Measurements from ENCODE around the gene NAA25. TPM values are rescaled to one million over a fixed set of nuclear protein-coding genes. Genes with fewer than 3 reads are reported as not detected.

The NAA25 gene
- total and polyA plus RNA-seq, 4 donors = 6.2 to 38.5 (median 19.4) TPM

DNA sequence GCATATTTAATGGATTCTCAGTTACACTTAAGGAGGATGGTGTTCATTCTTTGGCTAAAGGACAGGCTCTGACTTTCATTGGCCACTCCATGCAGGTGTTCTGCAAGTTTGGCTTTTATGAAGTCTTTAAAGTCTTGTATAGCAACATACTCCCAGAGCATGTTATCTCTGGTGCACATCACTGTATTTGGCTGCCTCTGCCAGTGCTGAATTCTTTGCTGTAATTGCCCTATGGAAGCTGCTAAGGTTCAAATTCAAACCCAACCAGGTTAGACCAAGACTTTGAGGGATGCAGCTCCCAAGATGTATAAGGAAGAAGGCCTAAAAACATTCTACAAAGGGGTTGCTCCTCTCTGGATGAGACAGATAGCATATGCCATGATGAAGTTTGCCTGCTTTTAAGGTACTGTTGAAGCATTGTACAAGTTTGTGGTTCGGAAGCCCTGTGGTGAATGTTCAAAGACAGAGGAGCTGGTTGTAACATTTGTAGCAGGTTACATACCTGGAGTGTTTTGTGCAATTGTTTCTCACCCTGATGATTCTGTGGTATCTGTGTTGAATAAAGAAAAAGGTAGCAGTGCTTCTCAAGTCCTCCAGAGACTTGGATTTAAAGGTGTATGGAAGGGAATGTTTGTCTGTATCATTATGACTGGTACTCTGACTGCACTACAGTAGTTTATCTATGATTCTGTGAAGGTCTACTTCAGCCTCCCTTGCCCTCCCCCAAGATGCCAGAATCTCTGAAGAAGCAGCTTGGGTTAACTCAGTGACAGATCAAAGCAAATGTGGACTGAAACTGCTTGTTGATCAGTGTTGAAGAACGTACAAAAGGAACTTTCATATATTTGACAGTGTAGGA lies 115.1 kb downstream of the NAA25 start:
- Histone ChIP-seq H3K27me3 (ENCODE audit: control insufficient read depth in 3 of 3, insufficient read depth in 3 of 3, low read length in 2 of 3) (no peaks in the 10 kb centered on the region), H3K9me3 (ENCODE audit: control insufficient read depth in 4 of 4, insufficient read depth in 3 of 4, low read length in 3 of 4) (no peaks in the 10 kb centered on the region), H3K9ac (ENCODE audit: insufficient read depth in 1 of 2, low read length in 2 of 2) (no peak overlapping the region), H3K27ac (ENCODE audit: low read depth in 1 of 2, low read length in 1 of 2) (no peak overlapping the region), H3K4me1 (ENCODE audit: control insufficient read depth in 5 of 5, insufficient read depth in 5 of 5, low read length in 5 of 5) (peaks cover 0 to 5% (median 0%) of the 10 kb centered on the region in 5 donors), H3K4me3 (no peak overlapping the region), H3K36me3 (ENCODE audit: control insufficient read depth in 4 of 4, insufficient read depth in 4 of 4, low read length in 4 of 4) (peaks cover 0 to 2% (median 0%) of the 10 kb centered on the region in 4 donors)
- 65 to 73% methylated on average over 2 of the region's 2 CpGs for WGBS, 2 donors
- DNase-seq (no peak), ATAC-seq (ENCODE audit: insufficient read depth, low FRiP score) (no peak)
- TF ChIP-seq, protein P1, sequence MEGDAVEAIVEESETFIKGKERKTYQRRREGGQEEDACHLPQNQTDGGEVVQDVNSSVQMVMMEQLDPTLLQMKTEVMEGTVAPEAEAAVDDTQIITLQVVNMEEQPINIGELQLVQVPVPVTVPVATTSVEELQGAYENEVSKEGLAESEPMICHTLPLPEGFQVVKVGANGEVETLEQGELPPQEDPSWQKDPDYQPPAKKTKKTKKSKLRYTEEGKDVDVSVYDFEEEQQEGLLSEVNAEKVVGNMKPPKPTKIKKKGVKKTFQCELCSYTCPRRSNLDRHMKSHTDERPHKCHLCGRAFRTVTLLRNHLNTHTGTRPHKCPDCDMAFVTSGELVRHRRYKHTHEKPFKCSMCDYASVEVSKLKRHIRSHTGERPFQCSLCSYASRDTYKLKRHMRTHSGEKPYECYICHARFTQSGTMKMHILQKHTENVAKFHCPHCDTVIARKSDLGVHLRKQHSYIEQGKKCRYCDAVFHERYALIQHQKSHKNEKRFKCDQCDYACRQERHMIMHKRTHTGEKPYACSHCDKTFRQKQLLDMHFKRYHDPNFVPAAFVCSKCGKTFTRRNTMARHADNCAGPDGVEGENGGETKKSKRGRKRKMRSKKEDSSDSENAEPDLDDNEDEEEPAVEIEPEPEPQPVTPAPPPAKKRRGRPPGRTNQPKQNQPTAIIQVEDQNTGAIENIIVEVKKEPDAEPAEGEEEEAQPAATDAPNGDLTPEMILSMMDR (IDR thresholded peaks at IDR 0.05; ENCODE audit: control extremely low read depth, extremely low read depth) = no peak

DNA sequence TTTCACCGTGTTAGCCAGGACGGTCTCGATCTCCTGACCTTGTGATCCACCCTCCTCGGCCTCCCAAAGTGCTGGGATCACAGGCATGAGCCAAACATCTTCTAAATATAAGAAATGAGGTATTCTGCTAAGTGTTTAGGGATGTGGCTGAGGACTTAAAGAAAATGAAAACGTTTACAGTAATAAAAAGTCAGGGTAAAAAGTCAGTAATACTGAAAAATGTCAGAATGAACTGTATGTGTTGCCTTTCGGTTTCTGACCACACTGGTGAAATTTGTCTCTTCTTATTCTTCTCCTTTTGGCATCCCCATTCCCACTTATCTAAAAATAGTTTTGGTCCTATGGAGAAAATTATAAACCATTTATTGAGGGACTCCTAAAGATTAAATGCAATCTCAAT lies 116.1 kb downstream of the NAA25 start:
- DNase-seq (no peak), ATAC-seq (ENCODE audit: insufficient read depth, low FRiP score) (no peak)
- peaks cover 0 to 2% (median 0%) of the 10 kb centered on the region in 4 donors for H3K36me3 ChIP-seq (ENCODE audit: control insufficient read depth in 4 of 4, insufficient read depth in 4 of 4, low read length in 4 of 4)
- H3K4me1 ChIP-seq (ENCODE audit: control insufficient read depth in 5 of 5, insufficient read depth in 5 of 5, low read length in 5 of 5) = peaks cover 0 to 5% (median 0%) of the 10 kb centered on the region in 5 donors
- H3K9me3 ChIP-seq (ENCODE audit: control insufficient read depth in 4 of 4, insufficient read depth in 3 of 4, low read length in 3 of 4) = no peaks in the 10 kb centered on the region
- no peak overlapping the region for H3K4me3 ChIP-seq
- TF ChIP-seq, protein P1 (IDR thresholded peaks at IDR 0.05; ENCODE audit: control extremely low read depth, extremely low read depth) = no peak
- H3K27me3 ChIP-seq (ENCODE audit: control insufficient read depth in 3 of 3, insufficient read depth in 3 of 3, low read length in 2 of 3) = no peaks in the 10 kb centered on the region
- 82 to 86% methylated on average over 6 of the region's 6 CpGs for WGBS, 2 donors
- no peak overlapping the region for H3K27ac ChIP-seq (ENCODE audit: low read depth in 1 of 2, low read length in 1 of 2)
- no peak overlapping the region for H3K9ac ChIP-seq (ENCODE audit: insufficient read depth in 1 of 2, low read length in 2 of 2)

DNA sequence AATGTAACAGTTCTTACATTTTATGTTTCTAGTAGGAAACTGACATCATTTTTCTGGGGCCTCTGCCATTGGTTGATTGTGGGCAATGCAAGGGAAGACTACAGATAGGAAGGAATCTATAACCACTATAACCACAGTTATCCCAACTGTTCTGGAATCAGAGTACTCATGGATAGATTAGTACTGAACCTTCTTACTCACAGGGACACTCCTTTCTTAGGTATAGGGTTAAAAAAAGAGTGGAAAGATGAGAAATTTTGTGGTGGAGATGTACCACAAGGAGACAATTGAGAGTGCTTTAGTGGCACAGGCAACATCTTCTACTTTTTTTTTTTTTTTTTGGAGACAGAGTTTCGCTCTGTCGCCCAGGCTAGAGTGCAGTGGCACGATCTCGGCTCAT lies 116.6 kb downstream of the NAA25 start:
- H3K9ac ChIP-seq (ENCODE audit: insufficient read depth in 1 of 2, low read length in 2 of 2) = no peak overlapping the region
- no peaks in the 10 kb centered on the region for H3K27me3 ChIP-seq (ENCODE audit: control insufficient read depth in 3 of 3, insufficient read depth in 3 of 3, low read length in 2 of 3)
- TF ChIP-seq, protein P1 (IDR thresholded peaks at IDR 0.05; ENCODE audit: control extremely low read depth, extremely low read depth) = no peak
- ATAC-seq (ENCODE audit: insufficient read depth, low FRiP score) = no peak
- no peak overlapping the region for H3K27ac ChIP-seq (ENCODE audit: low read depth in 1 of 2, low read length in 1 of 2)
- peaks cover 0 to 5% (median 0%) of the 10 kb centered on the region in 5 donors for H3K4me1 ChIP-seq (ENCODE audit: control insufficient read depth in 5 of 5, insufficient read depth in 5 of 5, low read length in 5 of 5)
- H3K36me3 ChIP-seq (ENCODE audit: control insufficient read depth in 4 of 4, insufficient read depth in 4 of 4, low read length in 4 of 4) = peaks cover 0 to 2% (median 0%) of the 10 kb centered on the region in 4 donors
- DNase-seq = no peak
- WGBS, 2 donors = 96% methylated on average over 4 of the region's 4 CpGs
- H3K9me3 ChIP-seq (ENCODE audit: control insufficient read depth in 4 of 4, insufficient read depth in 3 of 4, low read length in 3 of 4) = no peaks in the 10 kb centered on the region
- no peak overlapping the region for H3K4me3 ChIP-seq
